Mesendoderm (in vitro differentiated cells): ENCODE measurements around the gene CYYR1.

Source experiments
- DNase-seq: peaks from one replicate; pipeline ENCODE4 v3.0.0; 2013
- H2AK5ac ChIP-seq: 2 replicates; pipeline ENCODE4 v1.6.1; 2013; ENCODE audit warnings: low read length, inconsistent platforms
- H2BK120ac ChIP-seq: 2 replicates; pipeline ENCODE4 v1.6.1; 2013; ENCODE audit warnings: low read depth, mild to moderate bottlenecking, low read length, moderate library complexity, mixed read lengths
- H2BK15ac ChIP-seq: replicated peaks from 2 replicates; pipeline ENCODE4 v1.6.1; 2013; ENCODE audit warnings: low read depth, mild to moderate bottlenecking, moderate library complexity
- H2BK5ac ChIP-seq: 2 replicates; pipeline ENCODE4 v1.6.1; 2013; ENCODE audit warnings: low read length, inconsistent platforms
- H3K18ac ChIP-seq: 2 replicates; pipeline ENCODE4 v1.6.1; 2013; ENCODE audit warnings: mild to moderate bottlenecking, low read length, mixed read lengths
- H3K23ac ChIP-seq: one replicate; pipeline ENCODE4 v1.6.1; 2013; ENCODE audit warnings: low read length
- H3K27ac ChIP-seq: 2 replicates; pipeline ENCODE4 v1.5.1; 2013; ENCODE audit warnings: low read depth, mild to moderate bottlenecking, inconsistent platforms, low read length, moderate library complexity
- H3K27me3 ChIP-seq: 2 replicates; pipeline ENCODE4 v1.6.1; 2013; ENCODE audit warnings: low read length, control low read depth, mild to moderate bottlenecking, inconsistent platforms; ENCODE audit not compliant: insufficient read depth, poor library complexity
- H3K36me3 ChIP-seq: 2 replicates; pipeline ENCODE4 v1.6.1; 2013; ENCODE audit warnings: low read length, inconsistent platforms; ENCODE audit not compliant: control insufficient read depth, insufficient read depth
- H3K4ac ChIP-seq: one replicate; pipeline ENCODE4 v1.6.1; 2013; ENCODE audit warnings: low read depth, mild to moderate bottlenecking, low read length, moderate library complexity
- H3K4me1 ChIP-seq: 2 replicates; pipeline ENCODE4 v1.6.1; 2013; ENCODE audit warnings: low read depth, low read length, inconsistent platforms; ENCODE audit not compliant: control insufficient read depth
- H3K4me2 ChIP-seq: 2 replicates; pipeline ENCODE4 v1.6.1; 2013; ENCODE audit warnings: low read length
- H3K4me3 ChIP-seq: 2 replicates; pipeline ENCODE4 v1.5.1; 2013; ENCODE audit warnings: mild to moderate bottlenecking, low read length
- H3K56ac ChIP-seq: one replicate; pipeline ENCODE4 v1.6.1; 2013; ENCODE audit warnings: low read length
- H3K79me1 ChIP-seq: 2 replicates; pipeline ENCODE4 v1.6.1; 2013; ENCODE audit warnings: low read length, inconsistent platforms
- H3K79me2 ChIP-seq: 2 replicates; pipeline ENCODE4 v1.6.1; 2013; ENCODE audit warnings: mild to moderate bottlenecking, low read length; ENCODE audit not compliant: control insufficient read depth, insufficient read depth
- H3K9ac ChIP-seq: 2 replicates; pipeline ENCODE4 v1.6.1; 2013; ENCODE audit warnings: low read length, inconsistent platforms
- H4K5ac ChIP-seq: one replicate; pipeline ENCODE4 v1.6.1; 2013; ENCODE audit warnings: low read length
- H4K8ac ChIP-seq: one replicate; pipeline ENCODE4 v1.6.1; 2013; ENCODE audit warnings: low read depth, mild to moderate bottlenecking, control low read depth, low read length, moderate library complexity
- WGBS: extraction: QIAGEN DNeasy Blood & Tissue Kit; methylation state at CpG from one replicate; pipeline ENCODE4 v1.1.7; 2013; ENCODE audit warnings: low lambda C conversion rate, missing lambda C conversion rate; ENCODE audit not compliant: insufficient coverage; ENCODE audit errors: extremely low coverage; 5-methylcytosine and 5-hydroxymethylcytosine counted together

CYYR1 gene

DNA sequence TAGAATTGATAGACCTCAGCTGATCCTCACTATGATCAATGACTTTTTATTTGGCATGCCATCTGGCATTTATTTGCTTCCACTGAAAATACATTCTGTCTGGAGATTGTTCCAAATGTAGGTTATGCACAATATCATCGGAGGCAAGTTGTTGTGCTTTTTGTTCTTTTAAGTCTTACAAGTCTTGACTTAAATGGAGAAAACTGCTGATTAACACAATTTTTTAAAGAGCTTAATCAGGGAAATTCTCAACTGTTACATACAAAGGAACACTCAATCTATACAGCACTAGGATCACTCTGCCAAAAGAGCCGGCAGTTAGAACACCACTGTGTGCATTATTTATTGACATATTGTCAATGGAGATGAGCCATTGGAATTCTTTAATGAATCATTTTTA, 19.2 kb downstream of the CYYR1 start:
- WGBS, result no CpG with 5 or more reads among the region's 2 CpGs
- H4K5ac ChIP-seq, result no peak overlapping the region
- no peak overlapping the region for H3K9ac ChIP-seq
- no peak overlapping the region for H3K4me2 ChIP-seq
- no peak overlapping the region for H3K23ac ChIP-seq
- no peak overlapping the region for H2BK120ac ChIP-seq
- no peak overlapping the region for H3K56ac ChIP-seq
- H3K36me3 ChIP-seq, result no peaks in the 10 kb centered on the region
- H3K27ac ChIP-seq, result no peak overlapping the region
- H3K79me1 ChIP-seq, result peaks cover 5% of the 10 kb centered on the region
- no peak overlapping the region for H3K18ac ChIP-seq
- H3K4me1 ChIP-seq, result no peaks in the 10 kb centered on the region
- no peak overlapping the region for H2BK15ac ChIP-seq
- no peak for DNase-seq
- no peak overlapping the region for H3K4me3 ChIP-seq
- H3K79me2 ChIP-seq, result no peaks in the 10 kb centered on the region
- H2AK5ac ChIP-seq, result no peak overlapping the region
- no peak overlapping the region for H2BK5ac ChIP-seq
- no peak overlapping the region for H4K8ac ChIP-seq
- no peak overlapping the region for H3K4ac ChIP-seq
- H3K27me3 ChIP-seq, result no peaks in the 10 kb centered on the region

DNA sequence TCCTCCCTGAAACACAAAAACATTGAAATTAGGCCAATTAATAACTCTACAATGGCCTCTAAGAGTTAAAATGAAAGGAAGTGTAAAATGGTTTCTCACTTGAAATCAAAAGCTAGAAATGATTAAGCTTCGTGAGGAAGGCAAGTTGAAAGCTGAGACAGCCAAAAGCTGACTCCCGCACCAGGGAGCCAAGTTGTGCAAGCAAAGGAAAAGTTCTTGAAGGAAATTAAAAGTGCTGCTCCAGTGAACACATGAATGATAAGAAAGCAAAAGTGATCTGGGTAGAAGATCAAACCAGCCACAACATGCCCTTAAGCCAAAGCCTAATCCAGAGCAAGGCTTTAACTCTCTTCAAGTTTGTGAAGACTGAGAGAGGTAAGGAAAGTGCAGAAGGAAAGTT, 22.8 kb downstream of the CYYR1 start:
- Histone ChIP-seq H4K5ac (no peak overlapping the region), H3K4me3 (no peak overlapping the region), H4K8ac (no peak overlapping the region), H3K56ac (no peak overlapping the region), H2BK15ac (no peak overlapping the region), H3K4ac (no peak overlapping the region), H3K23ac (no peak overlapping the region), H3K79me2 (no peaks in the 10 kb centered on the region), H3K18ac (no peak overlapping the region), H2AK5ac (no peak overlapping the region), H3K4me1 (no peaks in the 10 kb centered on the region), H3K27ac (no peak overlapping the region), H3K9ac (no peak overlapping the region), H2BK120ac (no peak overlapping the region), H3K4me2 (no peak overlapping the region), H3K79me1 (peaks cover 1% of the 10 kb centered on the region), H2BK5ac (no peak overlapping the region), H3K27me3 (no peaks in the 10 kb centered on the region), H3K36me3 (no peaks in the 10 kb centered on the region)
- DNase-seq, result no peak
- WGBS, result no CpG with 5 or more reads among the region's 2 CpGs

DNA sequence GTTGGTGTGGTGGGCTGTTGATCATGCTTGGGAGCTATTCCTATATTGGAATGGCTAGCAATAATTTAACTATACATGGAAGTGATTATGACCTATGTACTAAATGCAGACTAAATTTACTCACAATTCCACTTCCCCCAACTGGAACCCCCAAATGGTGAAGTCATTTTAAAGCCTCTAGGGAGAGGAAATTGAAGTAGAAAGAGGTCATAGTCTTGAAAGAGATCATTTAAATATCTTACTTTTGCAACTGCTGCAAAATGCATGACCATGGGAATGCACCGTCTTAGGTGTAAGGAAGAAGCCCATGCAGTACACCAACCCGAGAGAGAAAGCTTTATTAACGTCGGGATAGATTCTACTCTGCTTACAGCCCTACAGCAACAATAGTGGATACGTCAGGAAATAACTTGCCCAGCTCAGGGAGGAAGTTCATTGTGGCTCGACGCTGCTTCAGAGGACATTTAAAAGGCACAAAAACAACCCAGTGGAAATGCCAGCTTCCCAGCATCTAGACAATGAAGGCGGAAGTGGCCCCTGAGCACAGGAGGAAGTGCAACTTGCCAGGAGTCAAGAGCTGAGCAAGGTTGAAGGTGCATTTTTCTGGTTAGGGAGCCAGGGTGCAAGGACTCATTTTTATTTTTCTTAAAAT, 26.5 kb downstream of the CYYR1 start:
- no peak overlapping the region for H3K4ac ChIP-seq
- no peak overlapping the region for H3K23ac ChIP-seq
- no peak overlapping the region for H3K18ac ChIP-seq
- no peak for DNase-seq
- no peak overlapping the region for H3K4me2 ChIP-seq
- H3K4me3 ChIP-seq, result no peak overlapping the region
- H3K79me1 ChIP-seq, result peaks cover 1% of the 10 kb centered on the region
- WGBS, result no CpG with 5 or more reads among the region's 8 CpGs
- no peak overlapping the region for H3K56ac ChIP-seq
- no peaks in the 10 kb centered on the region for H3K27me3 ChIP-seq
- H2AK5ac ChIP-seq, result no peak overlapping the region
- no peak overlapping the region for H2BK15ac ChIP-seq
- no peak overlapping the region for H2BK120ac ChIP-seq
- no peak overlapping the region for H3K9ac ChIP-seq
- no peak overlapping the region for H3K27ac ChIP-seq
- H4K5ac ChIP-seq, result no peak overlapping the region
- no peaks in the 10 kb centered on the region for H3K79me2 ChIP-seq
- no peaks in the 10 kb centered on the region for H3K4me1 ChIP-seq
- H3K36me3 ChIP-seq, result no peaks in the 10 kb centered on the region
- H2BK5ac ChIP-seq, result no peak overlapping the region
- H4K8ac ChIP-seq, result no peak overlapping the region

DNA sequence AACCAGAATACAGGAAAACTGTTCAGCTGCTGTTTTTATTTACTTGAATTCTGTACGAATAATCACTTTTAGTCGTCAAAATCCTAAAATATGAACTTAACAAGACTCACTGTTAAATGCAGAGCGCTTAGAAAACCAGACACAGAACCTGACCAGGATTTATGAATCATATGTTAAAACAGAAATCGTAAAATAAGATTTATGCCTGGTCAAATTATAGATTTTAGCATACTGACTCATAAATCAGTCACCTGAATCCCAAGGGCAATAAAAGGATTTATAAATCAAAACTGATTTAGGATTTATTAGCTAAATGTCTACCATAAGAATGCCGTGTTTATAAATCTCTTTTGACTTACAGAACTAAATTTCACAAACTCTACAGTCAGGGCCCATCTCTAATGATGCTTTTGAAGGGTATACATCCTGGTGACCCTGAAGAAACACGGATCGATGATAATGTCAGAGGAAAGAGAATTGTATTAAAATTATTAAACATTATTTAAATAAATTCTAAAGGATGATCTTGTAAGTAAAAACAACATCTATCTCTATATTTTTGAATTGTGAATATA, 28.8 kb downstream of the CYYR1 start:
- Histone ChIP-seq H3K23ac (no peak overlapping the region), H3K18ac (no peak overlapping the region), H2BK5ac (no peak overlapping the region), H3K36me3 (no peaks in the 10 kb centered on the region), H3K79me1 (no peaks in the 10 kb centered on the region), H3K9ac (no peak overlapping the region), H4K8ac (no peak overlapping the region), H3K4me3 (no peak overlapping the region), H3K79me2 (no peaks in the 10 kb centered on the region), H2BK120ac (no peak overlapping the region), H3K27me3 (no peaks in the 10 kb centered on the region), H3K4me1 (no peaks in the 10 kb centered on the region), H3K4me2 (no peak overlapping the region), H2BK15ac (no peak overlapping the region), H3K27ac (no peak overlapping the region), H4K5ac (no peak overlapping the region), H3K4ac (no peak overlapping the region), H2AK5ac (no peak overlapping the region), H3K56ac (no peak overlapping the region)
- no CpG with 5 or more reads among the region's 7 CpGs for WGBS
- no peak for DNase-seq

DNA sequence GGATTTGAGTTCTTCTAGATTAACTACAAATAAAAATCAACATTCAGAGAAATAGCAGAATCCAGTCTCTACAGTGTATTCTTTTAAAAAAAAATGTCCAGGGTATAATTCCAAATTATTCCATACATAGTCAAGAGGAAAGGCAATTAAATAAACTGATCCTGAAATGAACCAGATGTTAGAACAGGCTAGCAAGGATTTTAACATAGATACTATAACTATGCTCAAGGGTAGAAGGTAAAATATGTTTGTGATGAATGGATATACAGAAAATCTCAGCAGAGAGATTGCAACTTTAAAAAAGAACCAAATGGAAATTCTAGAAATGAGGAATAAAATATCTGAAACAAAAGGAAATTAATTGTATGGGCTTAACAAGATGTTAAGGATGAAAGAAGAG, 32.4 kb downstream of the CYYR1 start:
- H3K79me1 ChIP-seq, result no peaks in the 10 kb centered on the region
- H3K4me2 ChIP-seq, result no peak overlapping the region
- H3K18ac ChIP-seq, result no peak overlapping the region
- DNase-seq, result no peak
- H2BK15ac ChIP-seq, result no peak overlapping the region
- no peak overlapping the region for H3K4ac ChIP-seq
- no peak overlapping the region for H2BK120ac ChIP-seq
- H3K56ac ChIP-seq, result no peak overlapping the region
- H3K4me1 ChIP-seq, result no peaks in the 10 kb centered on the region
- no peaks in the 10 kb centered on the region for H3K27me3 ChIP-seq
- H3K9ac ChIP-seq, result no peak overlapping the region
- H3K4me3 ChIP-seq, result no peak overlapping the region
- H3K27ac ChIP-seq, result no peak overlapping the region
- H2BK5ac ChIP-seq, result no peak overlapping the region
- no peak overlapping the region for H4K8ac ChIP-seq
- H3K23ac ChIP-seq, result no peak overlapping the region
- H4K5ac ChIP-seq, result no peak overlapping the region
- H3K79me2 ChIP-seq, result no peaks in the 10 kb centered on the region
- H2AK5ac ChIP-seq, result no peak overlapping the region
- no peaks in the 10 kb centered on the region for H3K36me3 ChIP-seq

DNA sequence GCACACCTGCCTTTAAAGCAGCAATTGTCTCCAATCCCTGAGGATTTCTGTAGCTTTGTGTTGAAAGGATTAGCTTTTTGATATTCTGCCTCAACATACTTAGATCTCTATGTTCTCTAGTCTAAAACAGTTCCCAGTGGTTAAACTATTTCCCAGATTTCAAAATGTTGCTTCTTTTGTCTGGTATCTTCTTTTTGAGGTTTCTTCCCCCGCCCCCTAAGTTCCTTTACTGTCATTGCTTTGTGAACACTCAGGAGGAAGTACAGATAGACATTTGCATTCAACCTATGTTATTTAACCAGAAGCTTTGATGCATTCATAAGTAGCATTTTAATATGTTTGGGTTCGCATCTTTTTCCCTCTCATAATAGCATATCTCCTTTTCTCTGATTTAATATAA, 33.5 kb downstream of the CYYR1 start:
- Histone ChIP-seq H2BK120ac (no peak overlapping the region), H3K4me1 (no peaks in the 10 kb centered on the region), H3K9ac (no peak overlapping the region), H4K8ac (no peak overlapping the region), H3K79me2 (no peaks in the 10 kb centered on the region), H3K56ac (no peak overlapping the region), H3K4ac (no peak overlapping the region), H4K5ac (no peak overlapping the region), H3K4me3 (no peak overlapping the region), H3K79me1 (no peaks in the 10 kb centered on the region), H3K27ac (no peak overlapping the region), H3K36me3 (no peaks in the 10 kb centered on the region), H3K18ac (no peak overlapping the region), H3K4me2 (no peak overlapping the region), H2BK15ac (no peak overlapping the region), H3K23ac (no peak overlapping the region), H2BK5ac (no peak overlapping the region), H3K27me3 (no peaks in the 10 kb centered on the region), H2AK5ac (no peak overlapping the region)
- no CpG with 5 or more reads among the region's 2 CpGs for WGBS
- DNase-seq, result no peak
